ENCODE data around the gene LSP1.

GRCh38 chr11:1890856-1891830 lies 38.3 kb downstream of the LSP1 start:
- TF ChIP-seq CTCF (IDR thresholded peaks at IDR 0.05; ENCODE audit: poor library complexity, severe bottlenecking) (no peak), EZH2 (IDR thresholded peaks at IDR 0.05; ENCODE audit: borderline replicate concordance, insufficient read depth, low read length, poor library complexity, severe bottlenecking) (no peak), POLR2AphosphoS5 (IDR thresholded peaks at IDR 0.05) (no peak), EP300 (conservative IDR thresholded peaks at IDR 0.05; ENCODE audit: poor library complexity, severe bottlenecking) (no peak), RAD21 (conservative IDR thresholded peaks at IDR 0.05) (no peak), SMC3 (conservative IDR thresholded peaks at IDR 0.05; ENCODE audit: poor library complexity) (no peak)

Measured in neural cell (in vitro differentiated cells).